Suprapubic skin (tissue), 4 donors: Measurements from ENCODE around the gene CHST8.

Experiments
- CTCF ChIP-seq, 2 donors: fragments of 200-600 bp in 1 of 2; fragments of 450-650 bp in 1 of 2; sonication (generic) in 1 of 2; IDR thresholded peaks; one replicate each; pipeline ENCODE4 v1.5.1; 2016 to 2019; ENCODE audit warnings: antibody characterized with exemption in 2 of 2, mild to moderate bottlenecking in 1 of 2, moderate library complexity in 1 of 2
- EP300 ChIP-seq: sonication (generic); formaldehyde crosslinking; IDR thresholded peaks from one replicate; pipeline ENCODE4 v1.6.1; 2017; ENCODE audit warnings: antibody characterized with exemption
- POLR2A ChIP-seq, 2 donors: fragments of 450-650 bp; IDR thresholded peaks; one replicate each; pipeline ENCODE4 v1.6.1; 2017; ENCODE audit warnings: antibody characterized with exemption in 2 of 2, mild to moderate bottlenecking in 2 of 2, moderate library complexity in 2 of 2
- POLR2AphosphoS5 ChIP-seq, 3 donors: sonication (generic); formaldehyde crosslinking; IDR thresholded peaks; one replicate each; pipeline ENCODE4 v1.6.1; 2017; ENCODE audit warnings: antibody characterized with exemption in 3 of 3

GRCh38 chr19:33767898-33768413, 146.2 kb downstream of the CHST8 start:
- TF ChIP-seq POLR2AphosphoS5 (IDR thresholded peaks at IDR 0.05) (no peak), CTCF (IDR thresholded peaks at IDR 0.05) (no peak), POLR2A (IDR thresholded peaks at IDR 0.05) (no peak), EP300 (no peak)
